GM12875 (cell line): ENCODE measurements around the gene CDK17.

Source experiments
- H3K4me3 ChIP-seq: one replicate; pipeline ENCODE4 v1.5.1; 2011; ENCODE audit warnings: low read depth, low read length, control low read depth
- TF ChIP-seq, protein P1 (sequence below): IDR thresholded peaks from 2 replicates; pipeline ENCODE4 v1.5.1; 2011; ENCODE audit warnings: low read depth, mild to moderate bottlenecking, control low read depth, inconsistent platforms, low read length, moderate library complexity, borderline replicate concordance; ENCODE audit not compliant: insufficient read depth

The CDK17 gene

DNA sequence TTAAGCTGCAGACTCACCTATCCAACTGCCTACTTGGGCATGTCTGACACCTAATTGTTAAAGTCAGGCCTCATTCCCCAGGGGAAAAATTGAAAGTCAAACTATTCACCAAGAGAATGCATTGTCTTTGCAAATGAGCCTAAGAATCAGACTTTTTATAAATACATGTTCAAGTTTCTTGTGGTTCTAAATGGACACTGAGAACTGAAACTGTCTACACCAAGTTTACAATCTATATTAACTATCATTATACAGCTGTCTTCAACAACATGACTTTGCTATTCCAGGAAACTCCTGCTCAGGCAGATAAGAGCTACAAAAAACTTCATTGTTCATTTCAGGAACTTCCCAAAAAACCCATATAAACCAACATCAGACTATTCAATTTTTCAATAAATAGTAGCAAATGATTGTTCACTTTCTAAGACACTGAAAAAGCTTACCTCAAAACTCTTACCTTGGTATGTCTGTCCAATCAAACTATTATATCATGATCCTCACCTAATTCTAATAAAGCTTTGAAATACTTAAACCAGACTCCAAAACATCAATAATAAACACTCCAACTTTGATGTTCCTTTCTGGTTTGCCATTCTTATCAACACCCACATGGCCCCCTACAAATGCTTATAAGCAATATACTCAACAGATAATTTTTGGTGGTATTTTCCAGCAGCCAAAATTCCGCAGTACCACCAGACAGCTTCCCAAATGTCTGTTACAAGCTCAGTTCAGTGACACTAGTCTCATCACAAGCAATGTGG, 24.2 kb downstream of the CDK17 start:
- H3K4me3 ChIP-seq, result no peak overlapping the region
- TF ChIP-seq, protein P1, sequence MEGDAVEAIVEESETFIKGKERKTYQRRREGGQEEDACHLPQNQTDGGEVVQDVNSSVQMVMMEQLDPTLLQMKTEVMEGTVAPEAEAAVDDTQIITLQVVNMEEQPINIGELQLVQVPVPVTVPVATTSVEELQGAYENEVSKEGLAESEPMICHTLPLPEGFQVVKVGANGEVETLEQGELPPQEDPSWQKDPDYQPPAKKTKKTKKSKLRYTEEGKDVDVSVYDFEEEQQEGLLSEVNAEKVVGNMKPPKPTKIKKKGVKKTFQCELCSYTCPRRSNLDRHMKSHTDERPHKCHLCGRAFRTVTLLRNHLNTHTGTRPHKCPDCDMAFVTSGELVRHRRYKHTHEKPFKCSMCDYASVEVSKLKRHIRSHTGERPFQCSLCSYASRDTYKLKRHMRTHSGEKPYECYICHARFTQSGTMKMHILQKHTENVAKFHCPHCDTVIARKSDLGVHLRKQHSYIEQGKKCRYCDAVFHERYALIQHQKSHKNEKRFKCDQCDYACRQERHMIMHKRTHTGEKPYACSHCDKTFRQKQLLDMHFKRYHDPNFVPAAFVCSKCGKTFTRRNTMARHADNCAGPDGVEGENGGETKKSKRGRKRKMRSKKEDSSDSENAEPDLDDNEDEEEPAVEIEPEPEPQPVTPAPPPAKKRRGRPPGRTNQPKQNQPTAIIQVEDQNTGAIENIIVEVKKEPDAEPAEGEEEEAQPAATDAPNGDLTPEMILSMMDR, result no peak

DNA sequence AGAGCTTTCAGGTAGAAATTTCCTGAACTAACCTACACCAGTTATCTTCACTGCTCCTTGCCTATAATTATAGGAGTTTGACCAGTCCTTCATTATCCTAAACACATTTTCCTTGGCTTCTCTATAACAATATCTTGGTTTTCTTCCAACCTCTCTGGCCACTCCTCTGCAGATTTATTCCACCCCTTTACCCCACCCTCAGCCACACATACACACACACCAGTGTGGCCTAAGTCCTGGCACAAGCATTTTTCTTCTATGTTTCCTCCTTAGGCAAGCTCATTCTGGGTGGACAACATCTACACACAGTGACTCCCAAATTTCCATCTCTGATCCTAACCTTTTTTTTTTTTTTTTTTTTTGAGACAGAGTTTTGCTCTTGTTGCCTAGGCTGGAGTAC, 25.1 kb downstream of the CDK17 start:
- TF ChIP-seq, protein P1, result no peak
- no peak overlapping the region for H3K4me3 ChIP-seq

DNA sequence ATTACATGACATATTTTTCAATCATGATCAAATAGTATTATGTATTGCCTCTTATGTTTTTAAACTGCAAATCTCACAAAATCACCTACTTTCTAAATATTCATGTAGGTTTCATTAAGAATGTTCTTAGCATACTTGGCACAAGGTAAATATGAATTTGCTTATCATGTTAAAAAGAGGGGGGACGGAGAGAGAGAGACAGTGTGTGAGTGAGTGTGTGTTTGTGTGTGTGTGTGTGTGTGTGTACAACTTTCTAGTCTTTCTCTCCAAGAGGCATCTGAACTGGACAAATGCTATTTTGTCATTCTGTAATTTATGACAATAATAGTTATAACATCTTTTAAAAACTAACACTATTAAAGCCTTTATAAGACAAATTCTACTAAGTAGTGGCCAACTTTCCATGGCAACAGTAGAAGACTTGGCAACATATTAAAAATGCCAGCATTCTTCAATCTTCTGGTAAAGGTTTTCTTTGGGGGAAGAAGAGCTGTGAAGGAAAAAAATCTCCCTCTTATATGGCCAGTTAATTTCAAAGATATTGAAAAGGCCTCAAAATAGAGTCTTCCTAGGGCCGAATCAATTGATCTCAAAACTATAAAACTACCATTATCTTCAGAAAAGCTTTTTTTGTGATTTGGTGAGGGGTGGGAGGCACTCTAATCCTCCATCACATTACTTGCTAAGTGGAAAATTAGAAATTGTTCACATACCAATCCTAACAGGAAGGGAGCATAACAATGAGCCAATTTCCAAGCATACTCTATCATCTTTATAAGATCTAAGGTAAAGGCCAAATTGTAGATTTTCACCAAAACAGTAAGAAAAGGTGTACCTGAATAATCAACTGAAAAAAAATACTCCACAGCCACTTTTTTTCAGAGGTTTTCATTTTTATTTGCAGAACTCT, 28.2 kb downstream of the CDK17 start:
- TF ChIP-seq, protein P1, result no peak

DNA sequence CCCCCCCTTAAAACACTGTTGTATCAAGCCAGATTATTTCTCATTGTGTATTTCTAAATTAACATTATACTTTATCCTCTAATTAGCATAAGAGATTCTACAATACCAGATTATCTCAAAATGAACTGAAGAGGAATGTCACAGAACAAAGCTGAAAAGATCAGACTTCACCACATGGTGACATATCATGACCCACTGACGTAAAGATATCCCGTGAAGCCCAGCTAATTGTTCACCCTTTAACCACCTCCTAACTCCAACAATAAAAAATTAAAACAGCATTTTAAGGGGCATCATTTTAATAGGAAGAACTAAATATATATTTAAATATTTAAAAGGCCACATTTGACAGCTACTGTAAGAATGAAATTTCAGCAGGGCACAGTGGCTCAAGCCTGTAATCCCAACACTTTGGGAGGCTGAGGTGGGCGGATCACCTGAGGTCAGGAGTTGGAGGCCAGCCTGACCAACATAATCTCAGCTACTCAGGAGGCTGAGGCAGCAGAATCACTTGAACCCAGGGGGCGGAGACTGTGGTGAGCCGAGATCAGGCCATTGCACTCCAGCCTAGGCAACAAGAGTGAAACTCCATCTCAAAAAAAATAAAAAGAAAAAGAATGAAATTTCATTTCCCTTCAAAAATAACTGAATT, 29.0 kb downstream of the CDK17 start:
- TF ChIP-seq, protein P1, result no peak
- H3K4me3 ChIP-seq, result no peak overlapping the region

More for the DNA sequence above, 28.2 kb downstream of the CDK17 start:
- no peak overlapping the region for H3K4me3 ChIP-seq

DNA sequence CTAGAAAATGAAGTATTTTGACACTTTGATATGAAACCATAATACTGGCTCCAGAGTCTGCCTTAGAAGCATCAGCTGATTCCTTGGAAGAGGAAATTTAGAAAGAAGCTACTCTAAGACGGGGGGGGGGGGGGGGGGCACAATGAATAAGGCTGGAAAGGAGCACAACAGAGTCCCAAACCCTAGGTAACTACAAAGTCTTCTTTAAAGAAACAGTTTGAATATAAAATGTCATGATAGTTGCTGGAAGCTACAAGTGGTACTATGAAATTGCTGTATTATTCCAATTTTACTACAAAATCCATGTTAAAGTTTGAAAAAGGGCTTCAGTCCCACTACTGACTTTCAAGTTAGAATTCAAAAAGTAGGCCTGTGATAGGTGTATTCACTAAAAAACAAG, 31.6 kb downstream of the CDK17 start:
- no peak overlapping the region for H3K4me3 ChIP-seq

DNA sequence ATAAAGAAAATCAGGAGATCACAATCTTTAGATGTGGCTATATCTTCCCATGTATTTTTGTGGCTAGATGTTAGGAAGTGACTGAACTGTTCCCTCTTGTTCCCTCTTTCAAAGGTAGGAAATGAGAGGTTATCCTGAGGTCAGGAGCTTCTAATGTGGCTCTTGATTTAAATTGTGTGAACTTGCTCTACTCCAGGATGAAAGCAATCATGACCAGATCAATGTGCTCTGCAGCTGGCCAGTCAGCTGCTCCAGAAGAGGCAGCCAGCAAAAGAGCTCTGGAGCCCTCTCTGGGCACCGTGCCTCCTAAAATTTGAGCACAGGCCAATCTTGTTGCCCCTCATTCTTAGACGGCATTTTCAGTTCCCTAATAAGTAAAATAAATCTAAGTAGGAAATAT, 32.0 kb downstream of the CDK17 start:
- no peak overlapping the region for H3K4me3 ChIP-seq
- TF ChIP-seq, protein P1, result no peak

More for the DNA sequence above, 31.6 kb downstream of the CDK17 start:
- TF ChIP-seq, protein P1, result no peak
